Measurements from ENCODE around the gene ATP2B2. TPM values are rescaled to one million over a fixed set of nuclear protein-coding genes. Genes with fewer than 3 reads are reported as not detected.

ATP2B2 gene
- polyA plus RNA-seq, 3 donors = 0.47 to 1.2 (median 0.58) TPM

- DNase-seq (ENCODE audit: extremely low read depth in 1 of 11, low read depth in 9 of 11, low spot score in 4 of 11) = no peak
Observed at GRCh38 chr3:10532939-10533736, 27.8 kb upstream of the ATP2B2 start.

GRCh38 chr3:10531031-10531430 lies 25.6 kb upstream of the ATP2B2 start:
- no peak for DNase-seq (ENCODE audit: extremely low read depth in 1 of 11, low read depth in 9 of 11, low spot score in 4 of 11)

- no peak for DNase-seq (ENCODE audit: extremely low read depth in 1 of 11, low read depth in 9 of 11, low spot score in 4 of 11)
Observed at GRCh38 chr3:10530241-10530640, 24.9 kb upstream of the ATP2B2 start.

DNA sequence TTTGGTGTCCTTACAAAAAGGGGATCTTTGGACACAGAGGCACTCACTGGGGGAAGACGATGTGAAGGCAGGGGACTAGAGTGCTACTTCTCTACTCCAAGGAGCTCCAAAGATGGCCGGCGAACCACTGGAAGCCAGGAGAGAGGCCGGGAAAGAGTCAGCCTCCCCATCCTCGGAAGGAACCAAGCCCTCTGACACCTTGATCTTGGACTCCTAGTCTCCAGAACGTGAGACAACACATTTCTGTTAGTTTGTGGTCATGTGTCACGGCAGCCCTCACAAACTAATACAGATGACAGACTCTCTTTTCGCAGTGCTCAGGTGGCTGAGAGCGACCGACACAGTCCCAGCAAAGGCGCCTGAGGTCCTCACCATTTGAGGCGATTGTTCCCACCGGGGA lies 24.4 kb upstream of the ATP2B2 start:
- no peak for DNase-seq (ENCODE audit: extremely low read depth in 1 of 11, low read depth in 9 of 11, low spot score in 4 of 11)

- no peak for DNase-seq (ENCODE audit: extremely low read depth in 1 of 11, low read depth in 9 of 11, low spot score in 4 of 11)
Observed at GRCh38 chr3:10528046-10528445, 22.7 kb upstream of the ATP2B2 start.

GRCh38 chr3:10527295-10528001 lies 22.1 kb upstream of the ATP2B2 start:
- no peak for DNase-seq (ENCODE audit: extremely low read depth in 1 of 11, low read depth in 9 of 11, low spot score in 4 of 11)

DNA sequence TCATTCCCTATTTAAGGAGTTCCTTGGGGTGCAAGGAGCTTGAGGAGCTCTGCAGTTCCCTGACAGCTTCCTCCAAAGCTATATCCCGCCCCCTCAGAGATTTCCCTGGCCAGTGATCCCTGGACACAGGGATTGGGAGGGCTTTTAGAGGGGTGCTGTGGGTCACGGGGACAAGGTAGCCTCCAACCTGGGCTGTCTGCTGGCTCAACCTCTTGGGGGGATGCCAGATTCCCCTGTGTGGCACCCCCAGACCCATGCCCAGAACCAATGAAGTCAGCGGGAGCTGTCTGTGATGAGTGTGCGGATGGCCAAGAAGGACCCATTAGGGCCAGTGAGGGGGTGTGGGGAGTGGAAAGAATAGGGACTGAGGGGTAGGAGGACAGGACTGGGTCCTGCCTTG lies 21.0 kb upstream of the ATP2B2 start:
- DNase-seq (ENCODE audit: extremely low read depth in 1 of 11, low read depth in 9 of 11, low spot score in 4 of 11) = no peak

- no peak for DNase-seq (ENCODE audit: extremely low read depth in 1 of 11, low read depth in 9 of 11, low spot score in 4 of 11)
Observed at GRCh38 chr3:10524799-10525301, 19.5 kb upstream of the ATP2B2 start.

GRCh38 chr3:10524270-10524669 lies 18.9 kb upstream of the ATP2B2 start:
- no peak for DNase-seq (ENCODE audit: extremely low read depth in 1 of 11, low read depth in 9 of 11, low spot score in 4 of 11)

DNA sequence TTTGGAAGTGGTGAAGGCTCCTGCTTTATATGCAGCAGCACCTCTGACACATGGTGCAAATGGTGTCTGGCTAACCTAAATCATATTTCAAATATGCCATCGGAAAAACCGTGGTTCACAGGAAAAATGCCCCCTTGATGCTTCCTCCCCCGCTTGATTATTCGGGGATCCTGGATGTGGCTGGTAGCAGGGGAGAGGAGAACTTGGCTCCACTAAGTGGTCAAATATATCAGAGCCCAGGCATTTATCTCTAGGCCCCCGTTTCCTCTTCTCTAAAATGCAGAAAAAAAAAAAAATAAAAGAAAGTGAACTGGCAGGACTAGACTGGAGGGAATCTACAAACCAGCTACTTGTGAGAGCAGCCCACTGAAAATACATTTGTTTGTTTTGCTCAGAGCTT lies 18.2 kb upstream of the ATP2B2 start:
- no peak for DNase-seq (ENCODE audit: extremely low read depth in 1 of 11, low read depth in 9 of 11, low spot score in 4 of 11)

- DNase-seq (ENCODE audit: extremely low read depth in 1 of 11, low read depth in 9 of 11, low spot score in 4 of 11) = no peak
Observed at GRCh38 chr3:10522646-10523303, 17.4 kb upstream of the ATP2B2 start.

DNA sequence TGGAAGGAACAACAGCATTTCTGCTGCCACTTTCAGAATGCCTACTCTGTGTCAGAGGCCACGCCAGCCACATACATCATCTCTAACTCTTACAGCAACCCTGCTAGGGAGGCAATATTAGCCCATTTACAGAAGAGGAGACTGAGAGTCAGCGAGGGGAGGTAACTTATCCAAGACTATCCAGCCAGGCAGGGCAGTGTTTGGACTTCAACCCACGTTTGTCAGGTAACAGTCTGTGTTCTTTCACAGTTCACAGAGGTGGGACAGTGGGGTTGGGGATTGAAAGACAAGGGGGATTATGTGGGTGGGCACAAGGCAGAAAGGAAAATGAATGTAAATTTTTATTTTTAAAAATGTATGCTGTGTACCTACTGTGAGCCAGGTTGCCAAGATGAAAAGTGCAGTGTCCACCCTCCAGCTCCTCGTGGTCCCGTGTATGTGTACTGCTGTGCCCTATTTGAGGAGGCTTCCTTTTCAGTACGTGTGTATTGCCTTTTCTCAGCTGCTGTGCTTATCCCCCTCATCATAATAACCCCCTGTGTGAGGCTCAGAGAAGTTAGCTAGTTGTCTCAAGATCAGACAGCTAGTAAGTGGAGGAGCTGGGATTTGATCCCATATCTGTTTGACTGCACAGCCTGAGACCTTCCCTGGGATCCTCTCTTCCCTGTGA lies 16.5 kb upstream of the ATP2B2 start:
- no peak for DNase-seq (ENCODE audit: extremely low read depth in 1 of 11, low read depth in 9 of 11, low spot score in 4 of 11)

GRCh38 chr3:10520072-10520471 lies 14.7 kb upstream of the ATP2B2 start:
- no peak for DNase-seq (ENCODE audit: extremely low read depth in 1 of 11, low read depth in 9 of 11, low spot score in 4 of 11)

DNA sequence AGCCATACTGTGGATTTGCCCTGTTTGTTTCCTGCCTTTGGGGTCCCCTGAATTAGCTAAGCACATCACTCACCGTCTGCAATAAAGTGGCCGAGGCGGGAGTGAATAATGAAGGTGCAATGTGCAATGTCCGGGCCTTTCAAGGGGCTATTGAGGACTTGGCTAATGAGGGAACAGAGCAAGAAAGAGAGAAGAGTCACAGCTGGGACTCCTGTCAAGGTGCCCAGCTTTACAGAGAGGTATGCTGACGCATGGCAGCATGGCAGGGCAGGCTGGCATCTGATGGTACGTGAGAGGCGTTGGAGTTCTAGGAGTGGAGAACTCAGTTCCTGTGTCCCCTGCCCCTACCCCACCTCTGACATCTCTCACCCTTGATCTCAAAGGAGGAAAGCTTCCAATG lies 13.8 kb upstream of the ATP2B2 start:
- DNase-seq (ENCODE audit: extremely low read depth in 1 of 11, low read depth in 9 of 11, low spot score in 4 of 11) = no peak

GRCh38 chr3:10518506-10519150 lies 13.2 kb upstream of the ATP2B2 start:
- no peak for DNase-seq (ENCODE audit: extremely low read depth in 1 of 11, low read depth in 9 of 11, low spot score in 4 of 11)

DNA sequence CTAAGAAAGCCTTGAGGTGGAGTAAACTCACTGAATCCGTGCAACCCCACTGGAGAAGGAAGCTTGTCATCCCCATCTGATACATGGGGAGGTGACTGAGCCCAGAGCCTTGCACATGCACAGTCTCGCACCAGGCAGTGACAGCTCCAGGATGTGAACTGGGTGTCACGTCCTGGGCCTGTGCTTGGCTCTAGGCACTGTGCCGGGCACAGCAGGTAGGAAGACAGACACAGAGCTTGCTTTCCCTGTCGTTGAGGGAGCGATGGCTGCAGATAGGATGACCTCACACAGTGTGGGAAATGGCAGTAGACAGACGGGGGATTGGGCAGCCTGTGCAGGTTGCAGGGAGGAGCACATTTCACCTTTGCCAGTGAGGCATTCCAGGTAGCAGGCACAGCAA lies 12.2 kb upstream of the ATP2B2 start:
- no peak for DNase-seq (ENCODE audit: extremely low read depth in 1 of 11, low read depth in 9 of 11, low spot score in 4 of 11)

GRCh38 chr3:10516544-10517452 lies 11.4 kb upstream of the ATP2B2 start:
- DNase-seq (ENCODE audit: extremely low read depth in 1 of 11, low read depth in 9 of 11, low spot score in 4 of 11) = no peak

DNA sequence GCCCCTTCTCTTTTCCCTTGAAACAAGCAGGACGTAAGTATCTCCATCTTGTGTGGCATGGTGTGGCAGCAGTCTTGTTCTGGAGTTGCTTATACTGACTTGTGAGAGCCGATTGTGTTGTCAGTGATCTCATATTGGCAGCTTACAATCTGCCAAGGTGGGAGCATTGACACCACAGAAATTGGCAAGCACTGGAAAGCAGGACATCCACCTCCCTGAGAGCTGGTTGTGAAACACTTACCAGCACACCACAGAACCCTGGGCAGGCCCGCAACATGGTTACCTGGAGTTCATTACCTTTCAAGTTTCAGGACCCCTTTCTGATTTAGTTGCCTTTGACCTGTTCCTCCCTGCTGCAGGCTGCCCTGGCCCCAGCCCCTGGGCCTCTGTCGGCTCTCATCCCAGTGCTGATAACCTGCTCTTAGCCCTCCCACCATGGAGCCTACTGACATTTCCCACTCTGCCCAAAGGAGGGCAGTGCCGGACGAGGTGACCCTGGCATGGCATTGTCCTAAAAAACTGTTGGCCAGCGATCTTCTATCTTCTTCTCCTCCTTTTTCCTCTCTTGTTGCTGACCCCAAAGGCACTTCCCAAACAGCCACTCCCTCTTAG lies 10.6 kb upstream of the ATP2B2 start:
- no peak for DNase-seq (ENCODE audit: extremely low read depth in 1 of 11, low read depth in 9 of 11, low spot score in 4 of 11)

Measured in renal cortex interstitium (tissue), 11 donors.